SU-DHL-6 (cell line): ENCODE results near the gene TNFRSF9.
"Not testable (repeated sequence)": the region's sequence is repeated elsewhere in the genome, so short reads cannot be mapped to it uniquely, and the experiment has no call there.

Experiments
- H2AFZ ChIP-seq: fragments of 200-600 bp; sonication (generic); 2 replicates; pipeline ENCODE4 v1.6.1; 2014; ENCODE audit warnings: low read depth, mild to moderate bottlenecking, moderate library complexity, mixed read lengths, antibody characterized with exemption, low read length; ENCODE audit not compliant: severe bottlenecking
- H3F3A ChIP-seq: fragments of 200-600 bp; shearing (Covaris generic); 2 replicates; pipeline ENCODE4 v1.6.0; 2016; ENCODE audit warnings: antibody characterized with exemption, mild to moderate bottlenecking; ENCODE audit not compliant: insufficient read depth
- H3K27ac ChIP-seq: fragments of 200-600 bp; sonication (generic); 2 replicates; pipeline ENCODE4 v1.5.1; 2016; ENCODE audit warnings: low read depth, mild to moderate bottlenecking, low read length, moderate library complexity, mixed read lengths
- H3K27me3 ChIP-seq: fragments of 200-600 bp; sonication (generic), shearing (Covaris generic); 2 replicates; pipeline ENCODE4 v1.6.0; 2014; ENCODE audit warnings: mild to moderate bottlenecking, low read length
- H3K36me3 ChIP-seq: fragments of 200-600 bp; sonication (generic); 2 replicates; pipeline ENCODE4 v1.6.1; 2014; ENCODE audit warnings: mild to moderate bottlenecking, low read length, mixed read lengths
- H3K4me2 ChIP-seq: fragments of 300-600, 200-600 bp; shearing (Covaris generic), sonication (generic); 2 replicates; pipeline ENCODE4 v1.6.0; 2014; ENCODE audit warnings: low read length, low read depth, mild to moderate bottlenecking; ENCODE audit not compliant: poor library complexity, severe bottlenecking
- H3K4me3 ChIP-seq: fragments of 200-600 bp; sonication (generic); 2 replicates; pipeline ENCODE4 v1.5.1; 2014; ENCODE audit warnings: antibody characterized with exemption, low read length, mild to moderate bottlenecking, mixed read lengths; ENCODE audit not compliant: insufficient read depth, poor library complexity, severe bottlenecking
- H3K79me2 ChIP-seq: fragments of 200-600 bp; sonication (generic); 2 replicates; pipeline ENCODE4 v1.6.1; 2014; ENCODE audit warnings: mild to moderate bottlenecking, low read length, moderate library complexity; ENCODE audit not compliant: insufficient read depth
- H3K9ac ChIP-seq: fragments of 200-600 bp; sonication (generic); 2 replicates; pipeline ENCODE4 v1.7.0; 2014; ENCODE audit warnings: mild to moderate bottlenecking, low read length
- H3K9me2 ChIP-seq: fragments of 200-600 bp; sonication (generic); replicated peaks from 2 replicates; pipeline ENCODE4 v1.6.1; 2014; ENCODE audit warnings: low read length; ENCODE audit not compliant: insufficient read depth
- H3K9me3 ChIP-seq: fragments of 200-600 bp; sonication (generic); 2 replicates; pipeline ENCODE4 v1.6.1; 2014; ENCODE audit warnings: low read length, mixed read lengths; ENCODE audit not compliant: insufficient read depth
- H4K20me1 ChIP-seq: fragments of 200-600 bp; sonication (generic); 2 replicates; pipeline ENCODE4 v1.6.1; 2014; ENCODE audit warnings: low read depth, mild to moderate bottlenecking, antibody characterized with exemption, low read length, moderate library complexity, mixed read lengths
- EZH2phosphoT487 ChIP-seq: fragments of 200-600 bp; sonication (generic), shearing (Covaris generic); conservative IDR thresholded peaks from 2 replicates; pipeline ENCODE4 v1.6.1; 2018; ENCODE audit warnings: mild to moderate bottlenecking, antibody characterized with exemption, low read length, moderate library complexity, mixed read lengths
- TF ChIP-seq, protein P1 (sequence below): fragments of 200-600 bp; sonication (generic); IDR thresholded peaks from one replicate; pipeline ENCODE4 v1.5.1; 2017; ENCODE audit warnings: antibody characterized with exemption, mild to moderate bottlenecking, low read length, moderate library complexity; ENCODE audit not compliant: insufficient read depth, poor library complexity, severe bottlenecking

TNFRSF9 gene

DNA sequence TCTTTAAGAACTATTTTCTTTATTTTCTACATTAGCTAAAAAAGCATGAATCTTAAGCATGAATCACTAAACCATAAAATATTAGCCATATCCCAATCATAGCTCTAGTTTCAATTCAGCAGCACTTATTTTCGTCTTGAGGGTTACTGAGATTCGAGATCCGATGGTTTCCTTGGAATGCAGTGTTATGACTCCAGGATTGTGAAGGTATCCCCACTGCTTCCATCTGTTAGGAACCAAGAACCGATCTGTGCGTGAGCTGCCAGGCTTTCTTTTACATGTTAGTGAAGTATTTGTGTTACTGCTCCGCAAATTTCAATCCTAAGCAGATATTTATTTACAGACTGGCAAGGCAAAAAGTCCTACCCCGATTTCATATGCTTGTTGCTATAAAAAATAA is 18.8 kb downstream of the TNFRSF9 start:
- no peak overlapping the region for H3K4me3 ChIP-seq
- H3K79me2 ChIP-seq: no peaks in the 10 kb centered on the region
- no peak overlapping the region for H3K4me2 ChIP-seq
- no peaks in the 10 kb centered on the region for H4K20me1 ChIP-seq
- H3F3A ChIP-seq: no peaks in the 10 kb centered on the region
- no peaks in the 10 kb centered on the region for H3K27me3 ChIP-seq
- H2AFZ ChIP-seq: no peak overlapping the region
- H3K9me2 ChIP-seq: no peaks in the 10 kb centered on the region
- H3K9ac ChIP-seq: no peak overlapping the region
- no peaks in the 10 kb centered on the region for H3K36me3 ChIP-seq
- TF ChIP-seq, protein P1, sequence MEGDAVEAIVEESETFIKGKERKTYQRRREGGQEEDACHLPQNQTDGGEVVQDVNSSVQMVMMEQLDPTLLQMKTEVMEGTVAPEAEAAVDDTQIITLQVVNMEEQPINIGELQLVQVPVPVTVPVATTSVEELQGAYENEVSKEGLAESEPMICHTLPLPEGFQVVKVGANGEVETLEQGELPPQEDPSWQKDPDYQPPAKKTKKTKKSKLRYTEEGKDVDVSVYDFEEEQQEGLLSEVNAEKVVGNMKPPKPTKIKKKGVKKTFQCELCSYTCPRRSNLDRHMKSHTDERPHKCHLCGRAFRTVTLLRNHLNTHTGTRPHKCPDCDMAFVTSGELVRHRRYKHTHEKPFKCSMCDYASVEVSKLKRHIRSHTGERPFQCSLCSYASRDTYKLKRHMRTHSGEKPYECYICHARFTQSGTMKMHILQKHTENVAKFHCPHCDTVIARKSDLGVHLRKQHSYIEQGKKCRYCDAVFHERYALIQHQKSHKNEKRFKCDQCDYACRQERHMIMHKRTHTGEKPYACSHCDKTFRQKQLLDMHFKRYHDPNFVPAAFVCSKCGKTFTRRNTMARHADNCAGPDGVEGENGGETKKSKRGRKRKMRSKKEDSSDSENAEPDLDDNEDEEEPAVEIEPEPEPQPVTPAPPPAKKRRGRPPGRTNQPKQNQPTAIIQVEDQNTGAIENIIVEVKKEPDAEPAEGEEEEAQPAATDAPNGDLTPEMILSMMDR: no peak
- TF ChIP-seq EZH2phosphoT487: no peak
- no peak overlapping the region for H3K27ac ChIP-seq
- no peaks in the 10 kb centered on the region for H3K9me3 ChIP-seq

DNA sequence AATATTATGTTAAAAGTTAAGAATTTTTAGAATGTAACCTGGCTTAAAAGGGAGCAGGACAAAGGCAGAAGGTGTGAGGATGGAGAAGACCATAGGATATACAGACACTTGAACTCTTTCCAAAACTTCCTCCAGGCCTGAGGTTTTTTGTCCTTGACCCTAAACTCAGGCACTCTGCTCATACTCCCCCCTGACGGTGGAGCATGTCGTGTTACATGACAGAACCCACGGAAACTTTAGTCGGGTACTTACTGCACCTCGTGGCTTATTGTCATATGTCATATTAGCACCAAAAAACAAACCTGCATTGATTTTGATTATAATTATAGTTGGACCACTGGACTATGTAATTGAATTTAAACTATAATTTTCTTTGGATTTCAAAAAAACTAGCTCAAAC is 20.8 kb downstream of the TNFRSF9 start:
- TF ChIP-seq EZH2phosphoT487: no peak

DNA sequence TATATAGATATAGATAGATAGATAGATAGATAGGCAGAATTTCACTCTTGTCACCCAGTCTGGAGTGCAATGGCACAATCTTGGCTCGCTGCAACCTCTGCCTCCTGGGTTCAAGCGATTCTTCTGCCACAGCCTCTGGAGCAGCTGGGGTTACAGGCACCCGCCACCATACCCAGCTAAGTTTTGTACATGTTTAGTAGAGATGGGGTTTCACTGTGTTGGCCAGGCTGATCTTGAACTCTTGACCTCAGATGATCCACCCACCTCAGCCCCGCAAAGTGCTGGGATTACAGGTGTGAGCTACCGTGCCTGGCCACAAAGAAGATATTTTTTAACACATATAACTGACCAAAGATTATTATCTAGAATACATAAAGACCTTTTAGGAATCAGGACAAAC is 22.7 kb downstream of the TNFRSF9 start:
- H3K27me3 ChIP-seq, H4K20me1 ChIP-seq, H3K4me3 ChIP-seq, H3F3A ChIP-seq, H2AFZ ChIP-seq, H3K79me2 ChIP-seq, H3K9me2 ChIP-seq, H3K27ac ChIP-seq, H3K36me3 ChIP-seq, H3K9ac ChIP-seq, H3K4me2 ChIP-seq, H3K9me3 ChIP-seq: not testable (repeated sequence)

More for the DNA sequence above, 20.8 kb downstream of the TNFRSF9 start:
- H3K9ac ChIP-seq: no peak overlapping the region
- H3K27ac ChIP-seq: no peak overlapping the region
- no peaks in the 10 kb centered on the region for H4K20me1 ChIP-seq
- H3K36me3 ChIP-seq: no peaks in the 10 kb centered on the region
- H3K4me2 ChIP-seq: no peak overlapping the region
- H3F3A ChIP-seq: no peaks in the 10 kb centered on the region
- no peaks in the 10 kb centered on the region for H3K9me2 ChIP-seq
- H2AFZ ChIP-seq: no peak overlapping the region
- H3K9me3 ChIP-seq: no peaks in the 10 kb centered on the region
- H3K79me2 ChIP-seq: no peaks in the 10 kb centered on the region
- no peaks in the 10 kb centered on the region for H3K27me3 ChIP-seq
- H3K4me3 ChIP-seq: no peak overlapping the region

DNA sequence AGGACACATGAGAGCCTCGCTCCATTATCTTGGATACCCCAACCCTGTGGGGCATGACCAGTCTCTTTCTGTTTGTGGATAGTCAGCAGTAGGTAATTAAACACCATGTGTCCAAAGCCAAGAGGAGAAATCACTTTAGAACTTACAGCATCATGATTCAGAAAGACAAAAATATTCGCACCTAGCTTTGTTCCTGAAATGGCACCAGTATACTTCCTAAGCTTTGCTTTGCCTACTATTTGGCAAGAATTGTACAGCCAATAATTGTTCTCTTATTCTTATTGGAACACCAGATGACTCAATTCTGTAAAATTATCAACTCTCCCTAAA is 24.2 kb downstream of the TNFRSF9 start:
- Histone ChIP-seq H3K36me3 (no peaks in the 10 kb centered on the region), H3K79me2 (no peaks in the 10 kb centered on the region), H4K20me1 (no peaks in the 10 kb centered on the region), H2AFZ (no peak overlapping the region), H3K27me3 (no peaks in the 10 kb centered on the region), H3F3A (no peaks in the 10 kb centered on the region), H3K9me2 (no peaks in the 10 kb centered on the region), H3K4me2 (no peak overlapping the region), H3K9ac (no peak overlapping the region), H3K27ac (no peak overlapping the region), H3K4me3 (no peak overlapping the region), H3K9me3 (no peaks in the 10 kb centered on the region)
- TF ChIP-seq EZH2phosphoT487: no peak
- TF ChIP-seq, protein P1: no peak
